Neural progenitor cell (in vitro differentiated cells): ENCODE measurements around the gene ART1. TPM values are rescaled to one million over a fixed set of nuclear protein-coding genes. Genes with fewer than 3 reads are reported as not detected.
A peak's percentile ranks its signal among the peaks of the same experiment; 100 is the strongest.

Experiments
- DNase-seq: peaks from one replicate; pipeline ENCODE4 v3.0.0-alpha.2; 2016; ENCODE audit warnings: low spot score
- H2AFZ ChIP-seq: fragments of 200-600 bp; sonication (generic); replicated peaks from 2 replicates; pipeline ENCODE4 v1.6.1; 2016; ENCODE audit warnings: antibody characterized with exemption
- H3F3A ChIP-seq: fragments of 200-600 bp; sonication (generic); 2 replicates; pipeline ENCODE4 v1.6.1; 2016; ENCODE audit warnings: antibody characterized with exemption, low read depth
- H3K27ac ChIP-seq: fragments of 200-600 bp; sonication (generic); 2 replicates; pipeline ENCODE4 v1.5.1; 2016; ENCODE audit warnings: mild to moderate bottlenecking
- H3K27me3 ChIP-seq: fragments of 200-600 bp; sonication (generic); 2 replicates; pipeline ENCODE4 v1.6.1; 2016; ENCODE audit warnings: mild to moderate bottlenecking, moderate library complexity
- H3K36me3 ChIP-seq: fragments of 200-600 bp; sonication (generic); 2 replicates; pipeline ENCODE4 v1.5.1; 2016
- H3K4me1 ChIP-seq: fragments of 200-600 bp; sonication (generic); 2 replicates; pipeline ENCODE4 v1.6.1; 2016; ENCODE audit warnings: mixed run types
- H3K4me2 ChIP-seq: fragments of 200-600 bp; sonication (generic); 2 replicates; pipeline ENCODE4 v1.6.1; 2016
- H3K4me3 ChIP-seq: fragments of 200-600 bp; sonication (generic); 2 replicates; pipeline ENCODE4 v1.5.1; 2016
- H3K79me2 ChIP-seq: fragments of 200-600 bp; sonication (generic); 2 replicates; pipeline ENCODE4 v1.6.1; 2016; ENCODE audit warnings: low read depth
- H3K9ac ChIP-seq: fragments of 200-600 bp; sonication (generic); 2 replicates; pipeline ENCODE4 v1.6.1; 2016
- H3K9me3 ChIP-seq: fragments of 200-600 bp; sonication (generic); 2 replicates; pipeline ENCODE4 v1.5.1; 2016; ENCODE audit warnings: low read depth
- H4K20me1 ChIP-seq: fragments of 200-600 bp; sonication (generic); 2 replicates; pipeline ENCODE4 v1.6.1; 2016; ENCODE audit warnings: low read depth
- H3K27ac Mint-ChIP-seq: 3 replicates; pipeline ENCODE4 v1.8.0; 2021; ENCODE audit warnings: mixed read lengths
- H3K27me3 Mint-ChIP-seq: 2 replicates; pipeline ENCODE4 v1.8.0; 2022; ENCODE audit warnings: low read depth, mild to moderate bottlenecking, inconsistent platforms, moderate library complexity, mixed read lengths; ENCODE audit not compliant: insufficient read depth
- H3K36me3 Mint-ChIP-seq: 3 replicates; pipeline ENCODE4 v1.8.0; 2021; ENCODE audit warnings: mixed read lengths
- H3K4me1 Mint-ChIP-seq: 3 replicates; pipeline ENCODE4 v1.8.0; 2021; ENCODE audit warnings: mixed read lengths
- H3K4me3 Mint-ChIP-seq: 3 replicates; pipeline ENCODE4 v1.8.0; 2021; ENCODE audit warnings: mild to moderate bottlenecking, moderate library complexity, mixed read lengths
- H3K9me3 Mint-ChIP-seq: 3 replicates; pipeline ENCODE4 v1.8.0; 2020; ENCODE audit warnings: mixed read lengths
- EZH2 ChIP-seq: fragments of 200-600 bp; sonication (generic); IDR thresholded peaks from 2 replicates; pipeline ENCODE4 v1.6.1; 2017; ENCODE audit warnings: antibody characterized with exemption, mild to moderate bottlenecking, moderate library complexity
- EZH2phosphoT487 ChIP-seq: fragments of 200-600 bp; sonication (generic); IDR thresholded peaks from 2 replicates; pipeline ENCODE4 v1.6.1; 2017; ENCODE audit warnings: antibody characterized with exemption
- total RNA-seq: library from RNA; depleted of rRNA; stranded (reverse); fragments of >200 nt; gene quantifications from 2 replicates; pipeline ENCODE4 v1.2.3, GENCODE V29; 2015; ENCODE audit warnings: low replicate concordance
- TF ChIP-seq, protein P1 (sequence below): fragments of 200-600 bp; sonication (generic); IDR thresholded peaks from 2 replicates; pipeline ENCODE4 v1.5.1; 2017; ENCODE audit warnings: antibody characterized with exemption, mild to moderate bottlenecking

ART1 gene
- total RNA-seq, 1 donor from 2014 or later, result not detected

DNA sequence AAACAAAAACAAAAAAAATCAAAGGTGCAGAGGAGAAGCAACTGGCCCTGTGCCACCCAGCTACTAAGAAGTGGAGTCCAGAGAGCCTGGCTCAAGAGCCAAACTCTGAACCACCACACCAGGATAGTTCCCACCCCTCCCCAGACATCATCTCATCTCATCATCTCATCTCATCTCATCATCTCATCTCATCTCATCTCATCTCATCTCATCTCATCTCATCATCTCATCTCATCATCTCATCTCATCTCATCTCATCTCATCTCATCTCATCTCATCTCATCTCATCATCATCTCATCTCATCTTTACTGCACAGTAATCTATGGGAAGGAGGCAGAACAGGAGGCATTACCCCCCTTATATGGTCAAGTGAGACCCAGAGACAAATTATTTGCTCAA lies 17.9 kb downstream of the ART1 start:
- Histone ChIP-seq H3K4me3 (no peak overlapping the region), H3K36me3 (no peaks in the 10 kb centered on the region), H3F3A (no peaks in the 10 kb centered on the region), H3K27me3 (no peaks in the 10 kb centered on the region), H2AFZ (no peak overlapping the region), H3K9ac (no peak overlapping the region), H3K9me3 (no peaks in the 10 kb centered on the region), H3K4me2 (no peak overlapping the region), H3K4me1 (no peaks in the 10 kb centered on the region), H3K79me2 (no peaks in the 10 kb centered on the region), H4K20me1 (no peaks in the 10 kb centered on the region), H3K27ac (no peak overlapping the region)
- DNase-seq, result no peak
- TF ChIP-seq EZH2phosphoT487, result no peak
- Mint-ChIP-seq H3K36me3 (peaks cover 21% of the 10 kb centered on the region), H3K4me3 (no peak overlapping the region), H3K27ac (no peak overlapping the region), H3K4me1 (no peaks in the 10 kb centered on the region), H3K9me3 (no peaks in the 10 kb centered on the region), H3K27me3 (peaks cover 10% of the 10 kb centered on the region)

DNA sequence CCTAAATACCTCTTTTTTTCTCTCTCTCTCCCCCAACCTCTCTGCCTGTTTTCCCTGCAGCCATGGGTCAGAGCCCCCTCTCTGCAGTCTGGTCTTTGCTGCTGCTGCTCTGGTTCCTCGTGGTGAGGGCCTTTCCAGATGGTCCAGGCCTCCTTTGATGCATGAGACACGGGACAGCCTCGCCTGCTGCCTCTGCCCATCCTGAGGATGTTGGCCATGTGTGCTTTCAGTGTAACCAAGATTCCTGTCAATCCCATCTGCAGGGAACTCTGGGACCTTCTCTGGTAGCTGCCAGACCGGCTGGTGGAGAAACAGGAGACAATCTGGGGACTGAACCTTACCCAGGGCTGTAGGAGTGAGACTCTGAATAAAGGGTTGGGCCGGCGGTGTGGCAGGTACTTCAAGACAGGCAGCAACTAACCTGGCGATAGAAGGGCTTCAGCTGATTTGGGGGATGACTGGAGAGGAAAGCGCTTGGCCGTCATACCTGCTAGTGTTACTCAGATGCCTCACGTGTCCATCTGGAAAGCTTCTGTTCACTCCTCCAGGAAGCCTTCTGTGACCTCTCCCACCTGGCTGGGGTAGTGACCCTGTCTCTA lies 19.2 kb downstream of the ART1 start:
- H3K4me3 ChIP-seq, result no peak overlapping the region
- Mint-ChIP-seq H3K27me3 (peaks cover 12% of the 10 kb centered on the region), H3K27ac (peak overlapping the region; percentile 44), H3K36me3 (peaks cover 25% of the 10 kb centered on the region), H3K4me3 (no peak overlapping the region), H3K9me3 (no peaks in the 10 kb centered on the region), H3K4me1 (no peaks in the 10 kb centered on the region)
- H3K9me3 ChIP-seq, result no peaks in the 10 kb centered on the region
- H3K79me2 ChIP-seq, result no peaks in the 10 kb centered on the region
- no peak for DNase-seq
- H3K27me3 ChIP-seq, result no peaks in the 10 kb centered on the region
- TF ChIP-seq EZH2 (no peak), EZH2phosphoT487 (no peak)
- TF ChIP-seq, protein P1, sequence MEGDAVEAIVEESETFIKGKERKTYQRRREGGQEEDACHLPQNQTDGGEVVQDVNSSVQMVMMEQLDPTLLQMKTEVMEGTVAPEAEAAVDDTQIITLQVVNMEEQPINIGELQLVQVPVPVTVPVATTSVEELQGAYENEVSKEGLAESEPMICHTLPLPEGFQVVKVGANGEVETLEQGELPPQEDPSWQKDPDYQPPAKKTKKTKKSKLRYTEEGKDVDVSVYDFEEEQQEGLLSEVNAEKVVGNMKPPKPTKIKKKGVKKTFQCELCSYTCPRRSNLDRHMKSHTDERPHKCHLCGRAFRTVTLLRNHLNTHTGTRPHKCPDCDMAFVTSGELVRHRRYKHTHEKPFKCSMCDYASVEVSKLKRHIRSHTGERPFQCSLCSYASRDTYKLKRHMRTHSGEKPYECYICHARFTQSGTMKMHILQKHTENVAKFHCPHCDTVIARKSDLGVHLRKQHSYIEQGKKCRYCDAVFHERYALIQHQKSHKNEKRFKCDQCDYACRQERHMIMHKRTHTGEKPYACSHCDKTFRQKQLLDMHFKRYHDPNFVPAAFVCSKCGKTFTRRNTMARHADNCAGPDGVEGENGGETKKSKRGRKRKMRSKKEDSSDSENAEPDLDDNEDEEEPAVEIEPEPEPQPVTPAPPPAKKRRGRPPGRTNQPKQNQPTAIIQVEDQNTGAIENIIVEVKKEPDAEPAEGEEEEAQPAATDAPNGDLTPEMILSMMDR, result no peak
- no peak overlapping the region for H3K4me2 ChIP-seq
- H3K36me3 ChIP-seq, result no peaks in the 10 kb centered on the region
- H4K20me1 ChIP-seq, result no peaks in the 10 kb centered on the region
- no peak overlapping the region for H2AFZ ChIP-seq
- no peaks in the 10 kb centered on the region for H3K4me1 ChIP-seq
- H3F3A ChIP-seq, result no peaks in the 10 kb centered on the region
- no peak overlapping the region for H3K9ac ChIP-seq
- H3K27ac ChIP-seq, result no peak overlapping the region

DNA sequence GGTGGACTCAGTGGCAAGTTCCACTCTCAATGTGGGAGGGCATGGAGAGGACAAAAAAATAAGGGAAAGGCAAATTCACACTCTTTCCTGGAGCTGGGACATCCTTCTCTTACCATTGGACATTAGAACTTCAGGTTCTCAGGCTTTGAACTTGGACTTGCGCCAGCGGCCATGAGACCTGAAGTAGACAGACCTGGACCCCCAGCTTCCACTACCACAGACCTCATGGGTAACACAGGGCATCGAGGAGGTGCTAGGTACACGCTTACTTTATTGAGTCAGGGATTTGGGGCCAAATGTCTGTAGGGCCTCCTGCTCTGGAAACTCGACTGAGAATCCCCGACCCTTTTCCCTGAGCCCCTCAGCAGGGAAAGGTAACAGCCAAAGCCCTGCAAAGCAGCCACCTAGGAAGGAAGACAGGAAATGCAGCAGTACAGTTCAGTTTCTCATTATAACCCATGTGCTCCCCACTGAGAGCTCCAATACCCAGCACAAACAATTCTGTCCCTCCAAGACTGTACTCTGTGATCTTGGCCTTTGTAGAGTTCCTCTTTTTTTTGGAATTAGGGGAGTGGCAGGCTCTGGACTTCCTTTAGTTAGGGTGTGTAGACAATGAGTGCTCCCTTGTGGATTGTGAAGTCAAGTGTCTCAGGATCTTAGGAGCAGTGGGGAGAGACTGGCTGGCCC lies 20.6 kb downstream of the ART1 start:
- no peaks in the 10 kb centered on the region for H3K4me1 ChIP-seq
- TF ChIP-seq EZH2 (no peak), EZH2phosphoT487 (no peak)
- TF ChIP-seq, protein P1, result no peak
- no peaks in the 10 kb centered on the region for H3K79me2 ChIP-seq
- H3K9me3 ChIP-seq, result no peaks in the 10 kb centered on the region
- no peaks in the 10 kb centered on the region for H4K20me1 ChIP-seq
- H3K4me3 ChIP-seq, result no peak overlapping the region
- no peaks in the 10 kb centered on the region for H3F3A ChIP-seq
- Mint-ChIP-seq H3K27ac (peak overlapping the region; percentile 36), H3K9me3 (no peaks in the 10 kb centered on the region), H3K4me3 (no peak overlapping the region), H3K4me1 (no peaks in the 10 kb centered on the region), H3K27me3 (peaks cover 12% of the 10 kb centered on the region), H3K36me3 (peaks cover 32% of the 10 kb centered on the region)
- H3K9ac ChIP-seq, result no peak overlapping the region
- no peaks in the 10 kb centered on the region for H3K36me3 ChIP-seq
- H3K27ac ChIP-seq, result no peak overlapping the region
- no peak overlapping the region for H3K4me2 ChIP-seq
- H3K27me3 ChIP-seq, result no peaks in the 10 kb centered on the region
- H2AFZ ChIP-seq, result no peak overlapping the region
- DNase-seq, result no peak

DNA sequence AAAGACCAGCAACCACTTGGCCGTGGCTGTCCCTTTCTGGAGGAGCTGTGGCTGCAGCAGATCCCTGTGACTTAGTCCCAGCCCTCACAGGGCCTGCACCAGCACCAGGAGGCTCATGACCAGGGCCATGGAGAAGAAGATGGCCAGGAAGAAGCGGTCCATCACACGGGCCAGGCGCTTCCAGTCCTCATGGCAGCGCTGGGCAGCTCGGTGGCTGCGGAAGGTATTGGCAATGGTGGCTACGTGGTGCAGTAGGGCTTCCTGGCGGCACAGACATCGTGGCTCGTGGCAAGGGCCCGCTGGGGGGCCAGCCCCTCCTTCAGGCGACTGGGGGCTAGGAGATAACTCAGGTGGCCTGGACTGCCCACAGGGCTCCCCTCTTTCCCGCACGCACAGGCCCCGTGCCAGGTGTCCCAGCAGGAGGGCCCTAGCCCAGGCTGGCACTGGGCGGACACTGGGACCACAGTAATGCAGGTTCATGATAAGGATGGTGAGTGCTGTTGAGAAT lies 21.1 kb downstream of the ART1 start:
- H3K27ac Mint-ChIP-seq, result peak overlapping the region; percentile 36
- no peak overlapping the region for H2AFZ ChIP-seq

More for the DNA sequence above, 21.1 kb downstream of the ART1 start:
- H3K9me3 Mint-ChIP-seq, result no peaks in the 10 kb centered on the region
- Histone ChIP-seq H3K9me3 (no peaks in the 10 kb centered on the region), H4K20me1 (no peaks in the 10 kb centered on the region), H3K27me3 (no peaks in the 10 kb centered on the region), H3F3A (no peaks in the 10 kb centered on the region), H3K4me2 (no peak overlapping the region), H3K4me3 (no peak overlapping the region), H3K27ac (no peak overlapping the region), H3K36me3 (no peaks in the 10 kb centered on the region), H3K4me1 (no peaks in the 10 kb centered on the region), H3K79me2 (no peaks in the 10 kb centered on the region), H3K9ac (no peak overlapping the region)
- peaks cover 9% of the 10 kb centered on the region for H3K27me3 Mint-ChIP-seq
- no peak for DNase-seq
- H3K4me1 Mint-ChIP-seq, result no peaks in the 10 kb centered on the region
- TF ChIP-seq, protein P1, result no peak
- no peak for TF ChIP-seq EZH2
- TF ChIP-seq EZH2phosphoT487, result no peak
- H3K36me3 Mint-ChIP-seq, result peaks cover 35% of the 10 kb centered on the region
- H3K4me3 Mint-ChIP-seq, result no peak overlapping the region
